Measurements from ENCODE around the gene ATP5PO.
A peak's percentile ranks its signal among the peaks of the same experiment; 100 is the strongest.

ATP5PO gene

DNA sequence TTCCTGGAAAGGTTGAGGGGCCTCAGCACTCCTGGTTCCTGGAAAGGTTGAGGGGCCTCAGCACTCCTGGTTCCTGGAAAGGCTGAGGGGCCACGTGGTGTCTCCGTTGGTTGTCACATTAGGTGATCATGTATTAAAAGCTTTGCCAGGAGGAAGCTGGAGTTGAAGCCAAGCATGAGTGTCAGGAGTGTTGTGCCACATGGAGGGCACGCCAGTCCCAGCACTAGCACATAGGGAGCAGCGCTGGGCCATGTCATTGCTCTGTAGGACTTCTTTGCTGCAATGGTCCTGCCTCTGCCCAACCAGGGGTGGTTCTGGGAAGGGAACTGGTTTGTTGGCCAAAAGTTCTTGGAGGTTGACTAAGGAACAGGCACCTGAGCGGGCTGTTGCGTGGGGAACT lies 13.3 kb downstream of the ATP5PO start:
- Histone ChIP-seq H3K27me3 (ENCODE audit: insufficient read depth, low read length) (no peaks in the 10 kb centered on the region), H3K4me1 (ENCODE audit: insufficient read depth, low read length) (peaks cover 12% of the 10 kb centered on the region), H3K4me3 (ENCODE audit: low read length) (no peak overlapping the region), H3K36me3 (ENCODE audit: insufficient read depth, low read length) (peaks cover 54% of the 10 kb centered on the region), H3K9me3 (ENCODE audit: low read length) (no peaks in the 10 kb centered on the region), H2AFZ (ENCODE audit: low read depth, low read length) (no peak overlapping the region)

- Histone ChIP-seq H2AFZ (ENCODE audit: low read depth, low read length) (no peak overlapping the region), H3K4me3 (ENCODE audit: low read length) (no peak overlapping the region), H3K9me3 (ENCODE audit: low read length) (no peaks in the 10 kb centered on the region), H3K27me3 (ENCODE audit: insufficient read depth, low read length) (no peaks in the 10 kb centered on the region), H3K36me3 (ENCODE audit: insufficient read depth, low read length) (peaks cover 47% of the 10 kb centered on the region), H3K4me1 (ENCODE audit: insufficient read depth, low read length) (peaks cover 12% of the 10 kb centered on the region)
Observed at GRCh38 chr21:33901412-33902288, 14.0 kb downstream of the ATP5PO start.

- H3K4me1 ChIP-seq (ENCODE audit: insufficient read depth, low read length) = peaks cover 16% of the 10 kb centered on the region
Observed at GRCh38 chr21:33899199-33899598, 16.4 kb downstream of the ATP5PO start.

DNA sequence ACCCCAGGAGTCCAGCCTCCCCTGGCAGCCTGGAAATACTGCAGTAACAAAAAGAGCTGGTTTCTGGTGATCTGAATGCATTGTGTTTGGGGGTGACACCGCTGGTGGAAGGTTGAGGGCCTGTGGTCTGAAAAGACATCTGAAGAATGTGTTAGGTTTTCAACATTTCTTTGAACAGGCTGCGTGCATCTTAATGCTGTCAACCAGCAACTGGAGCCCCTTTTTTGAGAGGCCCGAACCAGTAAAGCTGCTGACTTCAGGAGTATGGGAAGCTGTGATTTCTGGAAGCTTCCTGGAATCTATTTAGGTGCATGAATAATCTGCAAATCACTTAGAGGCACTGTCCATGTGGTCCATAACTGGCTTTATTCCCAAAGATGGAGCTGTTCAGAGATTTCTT lies 17.0 kb downstream of the ATP5PO start:
- Histone ChIP-seq H3K4me1 (ENCODE audit: insufficient read depth, low read length) (peaks cover 18% of the 10 kb centered on the region), H3K9me3 (ENCODE audit: low read length) (no peaks in the 10 kb centered on the region), H3K36me3 (ENCODE audit: insufficient read depth, low read length) (peaks cover 21% of the 10 kb centered on the region), H3K4me3 (ENCODE audit: low read length) (no peak overlapping the region), H3K27me3 (ENCODE audit: insufficient read depth, low read length) (no peaks in the 10 kb centered on the region), H2AFZ (ENCODE audit: low read depth, low read length) (no peak overlapping the region)

More at GRCh38 chr21:33899199-33899598, 16.4 kb downstream of the ATP5PO start:
- H3K27me3 ChIP-seq (ENCODE audit: insufficient read depth, low read length) = no peaks in the 10 kb centered on the region
- H3K9me3 ChIP-seq (ENCODE audit: low read length) = no peaks in the 10 kb centered on the region
- no peak overlapping the region for H3K4me3 ChIP-seq (ENCODE audit: low read length)
- H2AFZ ChIP-seq (ENCODE audit: low read depth, low read length) = no peak overlapping the region
- H3K36me3 ChIP-seq (ENCODE audit: insufficient read depth, low read length) = peaks cover 27% of the 10 kb centered on the region

DNA sequence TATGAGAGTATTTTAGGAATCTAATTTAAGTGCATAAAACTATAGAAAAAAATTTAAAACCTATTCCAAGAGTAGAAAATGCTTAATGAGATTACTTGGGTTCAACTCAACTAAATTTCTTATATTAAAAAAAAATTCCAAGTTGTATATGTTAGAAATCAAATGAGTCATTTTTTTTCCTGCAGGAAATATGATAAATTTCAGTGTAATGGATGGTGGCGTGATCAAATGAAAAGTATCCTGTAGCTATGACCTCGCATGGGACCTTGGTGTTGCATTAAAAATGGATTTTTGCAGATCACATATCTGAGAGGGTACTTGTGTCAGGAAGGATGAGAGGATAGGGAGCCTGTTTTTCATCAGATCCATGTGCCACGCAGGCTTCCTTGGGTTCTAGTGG lies 17.9 kb downstream of the ATP5PO start:
- H3K9me3 ChIP-seq (ENCODE audit: low read length) = no peaks in the 10 kb centered on the region
- H2AFZ ChIP-seq (ENCODE audit: low read depth, low read length) = no peak overlapping the region
- no peaks in the 10 kb centered on the region for H3K27me3 ChIP-seq (ENCODE audit: insufficient read depth, low read length)
- peaks cover 14% of the 10 kb centered on the region for H3K36me3 ChIP-seq (ENCODE audit: insufficient read depth, low read length)
- H3K4me1 ChIP-seq (ENCODE audit: insufficient read depth, low read length) = peaks cover 18% of the 10 kb centered on the region
- no peak overlapping the region for H3K4me3 ChIP-seq (ENCODE audit: low read length)

DNA sequence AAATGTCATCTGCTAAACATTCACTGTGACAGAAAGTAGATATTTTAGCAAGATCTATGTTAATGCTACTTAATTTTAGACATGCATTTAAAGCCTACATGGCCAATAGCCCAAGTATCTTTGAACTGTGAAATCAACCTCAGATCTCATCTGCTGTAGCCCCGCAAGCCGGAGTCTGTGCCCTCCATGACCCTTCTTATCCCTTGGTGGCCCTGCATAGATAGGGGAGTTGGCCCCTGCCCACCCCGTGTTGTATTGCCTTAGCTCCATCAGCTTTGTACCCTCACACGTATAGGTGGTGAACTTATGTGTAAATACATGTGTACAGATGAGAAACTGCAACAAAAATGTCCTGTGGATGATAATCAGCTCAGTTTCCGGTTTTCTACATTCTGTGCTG lies 18.5 kb downstream of the ATP5PO start:
- Histone ChIP-seq H3K4me1 (ENCODE audit: insufficient read depth, low read length) (peaks cover 18% of the 10 kb centered on the region), H3K9me3 (ENCODE audit: low read length) (no peaks in the 10 kb centered on the region), H3K36me3 (ENCODE audit: insufficient read depth, low read length) (peaks cover 7% of the 10 kb centered on the region), H3K4me3 (ENCODE audit: low read length) (no peak overlapping the region), H2AFZ (ENCODE audit: low read depth, low read length) (no peak overlapping the region), H3K27me3 (ENCODE audit: insufficient read depth, low read length) (no peaks in the 10 kb centered on the region)

DNA sequence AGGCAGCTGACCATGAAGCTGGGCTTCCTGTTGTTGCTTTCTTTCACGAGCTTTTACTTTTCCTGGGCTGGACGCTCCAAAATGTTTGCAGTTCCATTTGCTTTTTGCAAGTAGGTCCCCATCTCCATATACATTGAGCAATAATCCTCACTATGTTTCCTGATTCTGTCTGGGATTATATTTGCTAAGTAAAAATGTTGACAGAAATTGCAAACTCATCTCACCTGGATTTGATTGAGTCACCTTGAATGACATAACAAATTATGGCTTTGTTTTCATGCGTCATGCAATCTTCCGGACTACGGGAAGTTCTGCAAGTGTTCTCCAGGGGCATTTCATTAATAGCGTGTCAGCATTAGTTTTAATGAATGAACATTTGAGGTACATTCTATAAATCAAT lies 18.9 kb downstream of the ATP5PO start:
- peaks cover 3% of the 10 kb centered on the region for H3K36me3 ChIP-seq (ENCODE audit: insufficient read depth, low read length)
- no peaks in the 10 kb centered on the region for H3K9me3 ChIP-seq (ENCODE audit: low read length)
- H3K4me1 ChIP-seq (ENCODE audit: insufficient read depth, low read length) = peaks cover 18% of the 10 kb centered on the region
- no peak overlapping the region for H2AFZ ChIP-seq (ENCODE audit: low read depth, low read length)
- H3K4me3 ChIP-seq (ENCODE audit: low read length) = no peak overlapping the region
- no peaks in the 10 kb centered on the region for H3K27me3 ChIP-seq (ENCODE audit: insufficient read depth, low read length)

DNA sequence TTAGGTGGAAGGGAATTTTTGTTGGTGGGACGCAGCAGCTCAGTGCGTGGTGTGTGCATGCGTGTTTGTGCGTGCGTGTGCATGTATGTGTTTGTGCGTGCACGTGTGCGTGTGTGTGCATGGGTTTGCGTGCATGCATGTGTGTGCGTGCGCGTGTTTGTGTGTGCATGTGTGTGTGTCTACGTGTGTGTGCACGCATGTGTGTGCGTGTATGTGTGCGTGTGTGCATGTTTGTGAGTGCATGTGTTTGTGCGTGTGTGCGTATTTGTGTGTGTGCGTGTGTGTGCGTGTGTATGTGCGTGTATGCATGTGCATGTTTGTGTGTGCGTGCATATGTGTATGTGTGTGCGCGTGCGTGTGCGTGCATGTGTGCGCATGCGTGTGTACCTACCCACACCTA lies 20.2 kb downstream of the ATP5PO start:
- peaks cover 18% of the 10 kb centered on the region for H3K4me1 ChIP-seq (ENCODE audit: insufficient read depth, low read length)
- H3K9me3 ChIP-seq (ENCODE audit: low read length) = no peaks in the 10 kb centered on the region
- H3K4me3 ChIP-seq (ENCODE audit: low read length) = no peak overlapping the region
- no peaks in the 10 kb centered on the region for H3K27me3 ChIP-seq (ENCODE audit: insufficient read depth, low read length)
- peaks cover 2% of the 10 kb centered on the region for H3K36me3 ChIP-seq (ENCODE audit: insufficient read depth, low read length)
- no peak overlapping the region for H2AFZ ChIP-seq (ENCODE audit: low read depth, low read length)

GRCh38 chr21:33894736-33895288 lies 20.8 kb downstream of the ATP5PO start:
- Histone ChIP-seq H3K27me3 (ENCODE audit: insufficient read depth, low read length) (no peaks in the 10 kb centered on the region), H3K4me3 (ENCODE audit: low read length) (peak overlapping the region; percentile 12), H3K9me3 (ENCODE audit: low read length) (no peaks in the 10 kb centered on the region), H3K4me1 (ENCODE audit: insufficient read depth, low read length) (peaks cover 18% of the 10 kb centered on the region), H2AFZ (ENCODE audit: low read depth, low read length) (peak overlapping the region; percentile 82), H3K36me3 (ENCODE audit: insufficient read depth, low read length) (no peaks in the 10 kb centered on the region)

DNA sequence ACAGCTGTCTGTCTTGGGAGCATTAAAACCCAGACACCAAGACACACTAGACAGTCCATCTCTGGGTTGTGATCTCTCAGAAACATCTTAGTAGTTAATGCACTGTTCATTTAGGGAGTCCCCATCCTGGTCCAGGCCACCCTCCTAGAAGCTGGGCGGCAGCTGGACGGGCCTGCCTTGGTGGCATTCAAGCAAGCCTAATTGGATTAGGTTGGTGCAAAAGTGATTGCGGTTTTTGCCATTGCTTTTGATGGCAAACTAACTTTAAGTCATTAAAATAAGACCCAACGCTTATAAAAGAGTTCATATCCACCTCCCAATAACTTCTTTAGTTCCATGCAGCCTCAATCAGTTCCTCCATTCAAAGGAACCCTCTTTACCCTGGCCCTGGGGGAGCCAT lies 21.7 kb downstream of the ATP5PO start:
- Histone ChIP-seq H3K4me1 (ENCODE audit: insufficient read depth, low read length) (peaks cover 14% of the 10 kb centered on the region), H3K36me3 (ENCODE audit: insufficient read depth, low read length) (no peaks in the 10 kb centered on the region), H3K27me3 (ENCODE audit: insufficient read depth, low read length) (no peaks in the 10 kb centered on the region), H2AFZ (ENCODE audit: low read depth, low read length) (peak overlapping the region; percentile 82), H3K4me3 (ENCODE audit: low read length) (no peak overlapping the region), H3K9me3 (ENCODE audit: low read length) (no peaks in the 10 kb centered on the region)

- H3K4me3 ChIP-seq (ENCODE audit: low read length) = no peak overlapping the region
- H3K27me3 ChIP-seq (ENCODE audit: insufficient read depth, low read length) = no peaks in the 10 kb centered on the region
- H3K9me3 ChIP-seq (ENCODE audit: low read length) = no peaks in the 10 kb centered on the region
- no peaks in the 10 kb centered on the region for H3K36me3 ChIP-seq (ENCODE audit: insufficient read depth, low read length)
- no peak overlapping the region for H2AFZ ChIP-seq (ENCODE audit: low read depth, low read length)
- H3K4me1 ChIP-seq (ENCODE audit: insufficient read depth, low read length) = peaks cover 6% of the 10 kb centered on the region
Observed at GRCh38 chr21:33892853-33893252, 22.8 kb downstream of the ATP5PO start.

- no peak overlapping the region for H2AFZ ChIP-seq (ENCODE audit: low read depth, low read length)
- no peaks in the 10 kb centered on the region for H3K9me3 ChIP-seq (ENCODE audit: low read length)
- no peaks in the 10 kb centered on the region for H3K36me3 ChIP-seq (ENCODE audit: insufficient read depth, low read length)
- H3K4me3 ChIP-seq (ENCODE audit: low read length) = no peak overlapping the region
- peaks cover 6% of the 10 kb centered on the region for H3K4me1 ChIP-seq (ENCODE audit: insufficient read depth, low read length)
- H3K27me3 ChIP-seq (ENCODE audit: insufficient read depth, low read length) = no peaks in the 10 kb centered on the region
Observed at GRCh38 chr21:33890187-33890586, 25.4 kb downstream of the ATP5PO start.

- no peaks in the 10 kb centered on the region for H3K9me3 ChIP-seq (ENCODE audit: low read length)
- H3K36me3 ChIP-seq (ENCODE audit: insufficient read depth, low read length) = no peaks in the 10 kb centered on the region
- H3K4me1 ChIP-seq (ENCODE audit: insufficient read depth, low read length) = no peaks in the 10 kb centered on the region
- no peak overlapping the region for H3K4me3 ChIP-seq (ENCODE audit: low read length)
- no peaks in the 10 kb centered on the region for H3K27me3 ChIP-seq (ENCODE audit: insufficient read depth, low read length)
- H2AFZ ChIP-seq (ENCODE audit: low read depth, low read length) = no peak overlapping the region
Observed at GRCh38 chr21:33886321-33886720, 29.3 kb downstream of the ATP5PO start.
